Liver (tissue), 3 donors: Measurements from ENCODE around the gene CDC26.
A peak's percentile ranks its signal among the peaks of the same experiment; 100 is the strongest.

Source experiments
- ATF3 ChIP-seq: IDR thresholded peaks from 2 replicates; pipeline ENCODE4 v1.6.1; 2016; ENCODE audit warnings: antibody characterized with exemption
- CTCF ChIP-seq: fragments of 150-350 bp; IDR thresholded peaks from 2 replicates; pipeline ENCODE4 v1.5.1; 2017; ENCODE audit warnings: improper control_type of control experiment, low read depth, low read length; ENCODE audit not compliant: missing input control
- EGR1 ChIP-seq, 2 donors: IDR thresholded peaks; 2 replicates each; pipeline ENCODE4 v1.6.1; 2016 to 2018; ENCODE audit warnings: antibody characterized with exemption in 2 of 2, low read depth in 2 of 2
- GABPA ChIP-seq, 2 donors: IDR thresholded peaks in 1 of 2; conservative IDR thresholded peaks in 1 of 2; 2 replicates each; pipeline ENCODE4 v1.6.1; 2016; ENCODE audit warnings: antibody characterized with exemption in 2 of 2, mild to moderate bottlenecking in 1 of 2, moderate library complexity in 1 of 2
- HNF4A ChIP-seq, 2 donors: conservative IDR thresholded peaks; 2 replicates each; pipeline ENCODE4 v1.6.1; 2016; ENCODE audit warnings: antibody characterized with exemption in 2 of 2, mild to moderate bottlenecking in 2 of 2
- JUND ChIP-seq, 2 donors: IDR thresholded peaks; 2 replicates each; pipeline ENCODE4 v1.6.1; 2016; ENCODE audit warnings: antibody characterized with exemption in 2 of 2
- MAX ChIP-seq: IDR thresholded peaks from 2 replicates; pipeline ENCODE4 v1.6.1; 2016; ENCODE audit warnings: antibody characterized with exemption
- NR2F2 ChIP-seq: IDR thresholded peaks from 2 replicates; pipeline ENCODE4 v1.6.1; 2016; ENCODE audit warnings: antibody characterized with exemption
- RAD21 ChIP-seq, 2 donors: IDR thresholded peaks; 2 replicates each; pipeline ENCODE4 v1.6.1; 2016; ENCODE audit warnings: antibody characterized with exemption in 2 of 2, mild to moderate bottlenecking in 2 of 2
- REST ChIP-seq: IDR thresholded peaks from 2 replicates; pipeline ENCODE4 v1.6.1; 2016; ENCODE audit warnings: antibody characterized with exemption, mild to moderate bottlenecking
- RXRA ChIP-seq, 2 donors: IDR thresholded peaks; 2 replicates each; pipeline ENCODE4 v1.6.1; 2017 to 2018; ENCODE audit warnings: antibody characterized with exemption in 2 of 2, mild to moderate bottlenecking in 1 of 2
- TAF1 ChIP-seq: conservative IDR thresholded peaks from 2 replicates; pipeline ENCODE4 v1.6.1; 2016; ENCODE audit warnings: antibody characterized with exemption, mild to moderate bottlenecking
- YY1 ChIP-seq: IDR thresholded peaks from 2 replicates; pipeline ENCODE4 v1.6.1; 2016; ENCODE audit warnings: antibody characterized with exemption, mild to moderate bottlenecking
- ZBTB33 ChIP-seq: IDR thresholded peaks from 2 replicates; pipeline ENCODE4 v1.6.1; 2016; ENCODE audit warnings: antibody characterized with exemption
- donor health status: healthy.
- donor health status: healthy.

GRCh38 chr9:113222482-113222841, 52.9 kb downstream of the CDC26 start:
- TF ChIP-seq REST (no peak), CTCF (no peak), ATF3 (peak; percentile 96), RAD21 (IDR thresholded peaks at IDR 0.05) (peak in 1 of 2 donors; percentile 53), HNF4A (conservative IDR thresholded peaks at IDR 0.05) (peak; percentile 82 to 89), JUND (IDR thresholded peaks at IDR 0.05) (no peak), ZBTB33 (peak; percentile 22), MAX (peak; percentile 26), NR2F2 (no peak), EGR1 (IDR thresholded peaks at IDR 0.05; ENCODE audit: low read depth in 2 of 2) (no peak), GABPA (IDR thresholded peaks at IDR 0.05 in 1 of 2, conservative IDR thresholded peaks at IDR 0.05 in 1 of 2) (peak; percentile 50 to 80), YY1 (peak; percentile 34), RXRA (IDR thresholded peaks at IDR 0.05) (peak; percentile 52 to 59), TAF1 (peak; percentile 82)
